GM19035 (cell line): ENCODE data around the gene IQCB1.
"Not testable (repeated sequence)": the region's sequence is repeated elsewhere in the genome, so short reads cannot be mapped to it uniquely, and the experiment has no call there.

Experiments
- ATAC-seq: cut with Tn5 transposase; IDR thresholded peaks from one replicate; pipeline ENCODE4 v1.9.1; 2021; ENCODE audit not compliant: unreplicated experiment

The IQCB1 gene

DNA sequence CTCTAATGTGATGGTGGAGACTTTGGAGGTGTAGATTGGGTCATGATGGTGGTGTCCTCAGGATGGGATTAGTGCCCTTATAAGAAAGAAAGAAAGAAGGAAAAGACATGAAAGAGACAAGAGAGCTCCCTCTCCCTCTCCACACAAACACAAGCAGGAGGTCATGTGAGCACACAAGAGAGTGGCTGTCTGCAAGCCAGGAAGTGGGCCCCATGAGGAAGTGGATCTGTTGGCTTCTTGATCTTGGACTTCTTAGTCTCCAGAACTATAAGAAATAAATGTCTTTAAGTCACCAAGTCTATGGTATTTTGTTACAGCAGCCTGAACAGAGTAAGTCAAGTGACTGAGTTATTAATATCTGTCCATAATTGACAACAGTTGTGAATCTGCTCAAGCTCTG is 17.1 kb downstream of the IQCB1 start:
- no peak for ATAC-seq

DNA sequence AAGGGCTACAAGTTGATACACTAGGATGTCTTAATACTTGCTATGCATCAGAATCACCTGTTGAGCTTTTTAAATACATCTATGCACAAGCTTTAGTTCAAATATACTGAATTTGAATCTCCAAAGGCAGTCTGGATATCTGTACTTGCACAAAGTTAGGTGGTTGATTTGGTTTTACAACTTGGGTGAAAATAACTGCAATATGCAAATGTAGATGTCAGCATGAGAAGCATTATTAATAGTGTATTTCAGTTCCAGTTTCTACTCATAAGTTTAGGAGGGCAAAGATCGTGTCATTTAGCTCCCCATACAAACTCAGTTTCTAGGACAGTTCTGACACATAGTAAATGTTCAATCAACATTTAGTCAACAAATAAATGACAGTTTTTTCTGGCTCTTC is 25.6 kb downstream of the IQCB1 start:
- ATAC-seq: peak; percentile 97

DNA sequence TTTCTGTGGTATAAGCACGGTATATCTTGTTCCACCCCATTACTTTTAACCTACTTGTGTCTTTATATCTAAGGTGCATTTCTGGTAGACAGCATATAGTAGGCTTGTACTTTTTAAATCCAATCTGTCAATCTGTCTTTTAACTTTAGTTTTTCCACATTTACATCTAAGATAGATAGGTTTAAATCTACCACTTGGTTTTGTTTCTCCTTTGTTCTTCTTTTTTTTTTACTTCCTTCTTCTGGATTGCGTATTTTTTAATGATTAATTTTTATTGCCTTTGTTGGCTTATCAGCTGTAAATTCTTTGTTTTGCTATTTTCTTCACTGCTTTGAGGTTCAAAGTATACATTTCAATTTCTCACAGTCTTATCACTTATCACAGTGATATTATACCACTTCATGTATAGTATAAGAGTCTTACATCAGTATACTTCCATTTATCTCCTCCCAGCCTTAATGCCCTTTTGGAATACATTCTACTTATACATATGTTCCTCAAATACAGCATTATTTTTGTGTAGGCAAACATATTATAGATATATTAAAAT is 31.0 kb downstream of the IQCB1 start:
- ATAC-seq: no peak

DNA sequence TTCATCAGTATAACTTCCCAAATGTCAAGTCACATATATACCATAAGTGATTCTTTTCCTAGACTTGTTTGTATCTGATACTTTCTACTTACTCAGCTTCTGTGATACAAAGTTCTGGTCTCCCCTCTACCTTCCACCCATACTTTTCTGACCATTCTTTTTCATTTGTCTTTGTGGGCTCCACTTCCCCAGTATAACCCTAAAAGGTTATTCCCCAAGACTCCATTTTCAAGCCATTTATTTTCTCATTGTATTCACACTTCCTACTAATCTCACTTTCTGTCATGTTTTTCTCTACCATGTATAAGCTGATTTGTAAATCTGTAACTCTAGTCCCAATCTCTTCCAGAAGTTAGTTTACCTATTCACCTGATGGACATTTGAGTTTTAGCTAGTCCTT is 34.0 kb downstream of the IQCB1 start:
- ATAC-seq: no peak

DNA sequence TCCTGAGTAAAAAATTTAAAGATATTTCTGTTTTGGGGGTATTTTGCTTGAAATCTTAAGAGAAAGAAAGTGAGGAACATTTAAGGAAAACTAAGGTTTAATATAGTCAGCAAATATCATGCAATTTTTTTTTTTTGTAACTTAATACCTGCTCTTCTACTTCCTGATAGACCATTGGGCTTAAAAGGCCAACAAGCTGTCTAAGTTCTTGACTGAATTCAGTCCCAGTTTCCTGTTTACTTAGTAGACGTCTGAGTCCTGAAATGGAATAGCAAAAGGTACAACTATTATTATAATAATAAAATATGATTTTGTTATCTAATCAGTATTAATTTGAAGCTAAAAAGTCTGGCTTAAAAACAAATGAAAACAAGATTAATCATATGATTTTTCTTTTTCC is 37.9 kb downstream of the IQCB1 start:
- no peak for ATAC-seq

DNA sequence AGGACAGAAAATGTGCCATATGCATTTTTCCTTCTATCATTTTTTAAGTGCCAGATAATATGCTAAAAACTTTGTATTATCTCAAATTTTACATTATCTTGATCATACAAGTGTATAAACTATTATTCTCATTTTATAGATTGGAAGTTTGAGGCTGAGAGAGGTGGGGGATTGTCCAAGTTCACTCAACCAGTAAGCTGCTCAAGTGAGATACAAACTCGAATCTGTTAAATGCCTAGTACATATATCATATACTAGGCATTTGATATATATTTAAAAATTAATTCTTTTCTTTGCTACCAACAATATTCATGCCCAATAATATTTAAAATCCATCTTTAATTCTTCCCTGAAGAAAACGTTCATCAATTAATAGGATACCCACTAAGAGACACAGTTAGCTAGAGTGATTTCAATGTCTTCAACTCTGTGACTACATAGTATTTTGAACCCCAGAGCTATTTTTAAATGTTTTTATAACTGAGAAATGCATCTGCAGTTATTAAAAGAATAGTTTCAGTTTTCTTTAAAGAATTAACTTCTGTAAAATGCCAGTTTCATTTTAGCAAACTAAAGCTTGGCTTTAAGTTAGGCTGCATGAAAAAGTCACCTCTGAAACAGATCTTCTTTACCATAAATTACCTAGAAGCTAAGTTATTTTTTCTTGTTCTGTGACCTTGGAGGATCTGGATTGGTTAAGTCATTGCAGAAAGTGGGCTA is 40.4 kb downstream of the IQCB1 start:
- ATAC-seq: peak; percentile 46

DNA sequence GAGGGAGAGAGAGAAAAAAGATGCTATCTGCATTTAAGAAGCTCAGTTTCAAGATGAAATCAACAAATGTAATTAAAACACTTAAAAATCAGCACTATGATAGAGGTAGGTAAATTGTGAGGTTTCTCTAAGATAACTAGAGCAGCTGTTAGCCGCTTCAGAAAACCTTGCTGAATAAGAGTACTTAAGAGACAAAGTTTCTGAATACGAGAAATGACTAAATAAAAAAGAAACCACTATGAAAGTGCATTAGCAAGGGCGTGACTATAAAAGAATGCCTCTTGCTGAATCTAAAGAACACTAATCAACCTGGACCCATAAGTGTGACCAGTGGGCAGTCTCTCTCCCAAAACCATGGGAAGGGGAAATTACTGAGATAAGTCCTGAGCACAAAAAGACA is 41.8 kb downstream of the IQCB1 start:
- peak; percentile 65 for ATAC-seq

DNA sequence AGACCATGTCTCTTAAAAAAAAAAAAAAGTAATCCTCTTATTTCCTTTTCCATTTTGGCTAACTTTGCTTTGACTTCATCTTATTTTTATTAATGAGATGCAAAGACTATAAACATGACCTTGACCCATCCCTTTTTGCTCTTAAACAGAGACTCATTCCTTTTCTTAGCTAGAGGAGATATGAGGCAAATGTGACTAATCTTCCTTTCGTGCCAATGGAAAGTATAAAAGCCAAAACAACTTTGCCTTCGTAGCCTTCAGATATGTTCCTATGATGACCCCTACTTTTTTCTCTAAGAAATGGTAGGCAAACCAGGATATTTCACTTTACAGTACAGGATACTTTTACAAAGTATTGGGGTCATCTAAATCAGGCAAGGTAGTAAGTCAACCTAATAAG is 48.4 kb downstream of the IQCB1 start:
- ATAC-seq: no peak

DNA sequence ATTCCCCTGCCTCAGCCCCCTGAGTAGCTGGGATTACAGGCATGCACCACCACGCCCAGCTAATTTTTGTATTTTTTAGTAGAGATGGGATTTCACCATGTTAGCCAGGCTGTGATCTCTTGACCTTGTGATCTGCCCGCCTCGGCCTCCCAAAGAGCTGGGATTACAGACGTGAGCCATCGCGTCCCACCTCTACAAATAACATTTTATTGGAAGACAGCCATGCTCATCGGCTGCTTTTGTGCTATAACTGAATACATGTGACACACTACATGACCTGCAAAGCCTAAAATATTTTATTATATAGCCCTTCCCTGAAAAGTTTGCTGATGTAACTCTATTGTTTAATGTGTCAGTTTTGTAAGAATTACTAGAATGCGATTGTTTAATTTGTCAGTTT is 52.1 kb downstream of the IQCB1 start:
- ATAC-seq: not testable (repeated sequence)

DNA sequence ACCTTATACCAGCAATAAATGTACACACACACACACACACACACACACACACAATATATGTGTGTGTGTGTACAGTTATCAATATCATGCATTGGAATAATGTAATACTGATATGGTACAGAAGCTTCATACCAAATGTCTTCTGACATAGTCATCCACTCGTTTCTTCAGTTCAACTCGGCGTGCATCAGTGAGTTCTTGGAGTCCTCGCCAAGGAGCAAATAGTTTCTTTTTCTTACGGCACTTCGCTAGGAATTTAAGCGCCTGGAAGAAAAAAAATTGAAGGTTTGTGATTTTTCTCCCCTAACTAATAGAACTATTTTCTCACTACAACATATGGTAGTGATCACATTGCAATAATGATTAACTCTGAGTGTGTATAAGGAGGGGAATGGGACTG is 53.2 kb downstream of the IQCB1 start:
- ATAC-seq: no peak

DNA sequence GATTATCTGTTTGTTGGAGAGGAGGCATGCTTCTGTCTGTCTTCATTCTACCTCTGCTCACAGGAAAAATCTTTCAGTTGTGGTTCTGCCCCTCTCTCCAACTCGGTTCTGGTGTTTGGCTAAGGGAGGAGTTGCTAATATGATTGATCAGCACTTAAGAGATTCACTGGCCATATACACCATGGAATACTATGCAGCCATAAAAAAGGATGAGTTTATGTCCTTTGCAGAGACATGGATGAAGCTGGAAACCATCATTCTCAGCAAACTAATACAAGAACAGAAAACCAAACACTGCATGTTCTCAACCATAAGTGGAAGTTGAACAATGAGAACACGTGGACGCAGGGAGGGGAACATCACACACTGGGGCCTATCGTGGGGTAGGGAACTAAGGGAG is 59.8 kb downstream of the IQCB1 start:
- ATAC-seq: not testable (repeated sequence)

DNA sequence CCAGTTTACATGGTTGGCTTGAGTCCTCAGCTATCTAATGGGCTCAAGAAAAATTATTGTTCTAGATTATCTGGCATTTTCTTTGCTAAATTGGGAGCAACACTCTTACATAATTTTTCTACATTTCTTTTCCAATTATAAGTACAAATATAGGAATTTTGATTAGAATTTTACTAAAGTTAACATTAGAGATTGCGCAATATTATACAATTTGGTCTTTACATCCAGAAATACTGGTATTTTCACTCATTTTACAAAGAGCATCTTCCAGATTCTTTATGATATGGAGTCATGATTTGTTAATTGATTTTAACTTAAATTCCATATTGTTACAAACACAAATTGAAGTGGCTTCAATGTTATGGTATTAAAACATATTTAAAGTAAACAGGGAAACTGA is 65.6 kb downstream of the IQCB1 start:
- no peak for ATAC-seq

DNA sequence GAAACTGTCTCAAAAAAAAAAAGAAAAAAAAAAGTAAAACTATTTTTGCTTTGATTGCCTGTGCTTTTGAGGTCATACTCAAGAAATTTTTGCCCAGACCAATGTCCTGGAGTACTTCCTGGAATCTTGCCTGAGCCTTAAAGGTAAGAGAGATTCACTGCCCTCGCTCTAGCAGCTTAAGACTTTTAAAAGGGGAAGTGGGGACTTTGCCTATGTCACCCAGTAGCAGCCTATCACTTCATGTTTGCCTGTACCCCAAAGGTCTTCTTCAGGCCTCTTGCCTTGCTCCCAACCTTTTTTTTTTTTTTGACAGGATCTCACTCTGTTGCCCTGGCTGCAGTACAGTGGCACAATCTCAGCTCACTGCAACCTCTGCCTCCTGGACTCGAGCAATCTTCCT is 66.4 kb downstream of the IQCB1 start:
- ATAC-seq: no peak

DNA sequence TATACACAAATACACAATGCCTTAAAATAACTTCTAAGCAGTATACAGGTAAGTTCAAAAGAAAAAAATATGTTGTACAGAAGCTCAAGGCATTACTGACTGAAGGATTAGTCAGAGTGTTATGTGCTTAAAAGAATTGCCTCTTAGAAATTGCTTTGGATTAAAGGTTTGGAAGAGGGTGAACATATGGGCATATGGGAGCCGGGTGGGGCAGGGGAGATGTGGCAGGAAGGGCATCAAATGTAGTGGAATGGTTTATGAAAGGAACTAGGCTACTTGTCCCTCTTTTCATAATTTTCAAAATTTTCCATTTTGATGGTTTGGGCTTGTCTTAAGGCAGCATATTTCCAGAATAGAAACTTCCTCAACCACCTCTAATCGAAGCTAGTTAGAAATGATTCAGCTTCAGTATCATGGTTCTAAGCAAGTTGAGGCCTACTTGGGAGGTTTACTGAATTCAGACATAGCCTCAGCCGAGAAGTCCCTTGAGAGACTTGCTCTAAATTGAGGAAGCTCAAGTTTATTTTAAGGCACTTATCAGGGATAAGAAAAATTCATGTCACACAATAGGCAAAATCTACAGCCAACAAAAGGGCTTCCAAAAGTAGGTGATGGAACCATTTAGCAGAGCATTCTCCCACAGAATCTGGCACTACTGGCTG is 75.2 kb downstream of the IQCB1 start:
- ATAC-seq: no peak

DNA sequence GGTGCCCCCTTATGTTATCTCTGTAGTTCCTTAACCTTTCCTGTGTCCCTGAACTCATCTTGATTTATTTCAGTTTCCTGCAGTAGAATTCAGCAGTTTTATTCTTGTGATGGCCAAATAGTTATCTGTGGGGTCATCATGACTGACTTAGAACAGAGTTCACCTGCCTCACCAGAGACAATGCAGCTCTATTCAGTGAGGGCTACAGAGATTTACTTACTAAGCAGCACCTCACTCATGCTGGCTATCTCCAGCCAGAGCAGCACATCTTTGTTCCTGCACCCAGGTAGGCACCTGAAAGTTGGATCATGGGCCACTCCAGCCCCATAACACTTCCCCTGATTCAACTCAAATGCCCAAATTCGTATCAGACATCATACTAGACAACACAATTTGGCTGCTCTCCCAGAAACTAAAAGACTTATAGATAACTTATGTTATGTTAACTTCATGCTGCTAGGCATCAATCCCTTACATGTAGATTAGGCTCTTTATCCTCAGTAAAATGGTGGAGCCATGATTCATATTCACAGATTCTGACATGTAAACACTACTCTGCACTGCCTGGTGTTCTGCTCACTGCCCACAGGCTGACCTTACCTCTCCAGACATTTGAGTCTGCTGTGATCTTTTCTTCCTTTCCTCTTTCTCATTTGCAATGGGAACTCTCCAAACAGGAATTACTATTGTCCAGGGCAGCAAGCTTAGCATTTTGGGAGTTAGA is 76.0 kb downstream of the IQCB1 start:
- no peak for ATAC-seq

DNA sequence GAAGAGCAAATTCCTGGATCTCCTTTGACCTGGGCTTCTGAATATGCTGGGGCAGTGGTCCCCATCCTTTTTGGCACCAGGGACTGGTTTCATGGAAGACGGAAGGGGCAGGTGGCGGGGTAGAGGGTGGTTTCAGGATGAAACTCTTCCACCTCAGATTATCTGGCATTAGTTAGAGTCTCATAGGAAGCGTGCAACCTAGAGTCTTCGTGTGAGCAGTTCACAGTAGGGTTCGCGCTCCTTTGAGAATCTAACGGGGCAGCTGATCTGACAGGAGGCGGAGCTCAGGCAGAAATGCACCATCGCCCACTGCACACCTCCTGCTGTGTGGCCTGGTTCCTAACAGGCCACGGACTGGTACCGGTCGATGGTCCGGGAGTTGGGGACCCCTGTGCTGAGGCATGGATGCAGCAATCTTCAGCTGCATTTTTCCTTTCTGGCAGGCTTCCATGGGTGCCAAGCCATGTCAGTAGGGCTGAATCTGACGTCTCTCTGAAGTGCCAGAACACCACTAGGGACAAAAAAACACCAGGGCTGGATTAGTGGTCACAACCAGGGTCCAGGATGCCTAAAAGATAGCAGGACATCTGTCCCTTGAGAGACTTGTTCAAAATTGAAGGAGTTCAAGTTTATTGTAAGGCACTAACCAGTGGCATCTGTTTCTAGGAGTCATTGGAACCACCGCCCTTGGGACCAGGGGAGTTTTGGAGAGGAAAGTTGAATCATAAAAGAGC is 76.9 kb downstream of the IQCB1 start:
- ATAC-seq: no peak

DNA sequence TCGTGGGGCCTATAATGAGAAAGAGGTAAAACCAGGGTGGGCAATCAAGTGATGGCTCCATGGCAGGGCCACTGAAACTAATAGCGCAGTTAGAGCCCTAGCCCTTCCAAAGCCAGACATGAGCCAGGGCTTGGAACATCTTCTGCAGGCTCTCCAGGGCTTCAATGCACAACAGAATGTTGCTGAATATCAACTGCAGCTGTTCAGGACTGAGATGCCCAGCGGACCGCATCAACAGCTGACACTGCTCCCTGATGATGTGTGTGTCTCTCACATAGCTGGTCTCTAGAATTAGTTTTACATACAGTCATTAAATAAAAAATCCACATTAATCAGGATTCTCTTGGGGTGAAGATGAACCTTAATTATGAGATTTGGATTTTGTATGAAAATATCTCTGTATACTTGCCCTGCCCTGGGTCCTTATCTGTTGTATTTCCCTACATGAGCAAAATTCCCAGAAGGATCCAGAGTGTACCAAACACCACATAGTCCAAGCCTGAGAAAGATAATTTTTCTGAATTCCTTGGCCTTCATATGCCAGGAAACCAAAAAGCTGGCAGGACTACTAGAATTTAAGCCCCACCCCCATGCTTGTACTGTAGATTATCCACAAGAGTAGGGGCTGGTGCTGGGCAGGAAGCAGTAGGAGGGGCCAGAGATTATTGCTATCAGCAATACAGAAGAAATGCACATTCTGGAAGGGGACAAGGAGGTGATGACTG is 77.6 kb downstream of the IQCB1 start:
- no peak for ATAC-seq

DNA sequence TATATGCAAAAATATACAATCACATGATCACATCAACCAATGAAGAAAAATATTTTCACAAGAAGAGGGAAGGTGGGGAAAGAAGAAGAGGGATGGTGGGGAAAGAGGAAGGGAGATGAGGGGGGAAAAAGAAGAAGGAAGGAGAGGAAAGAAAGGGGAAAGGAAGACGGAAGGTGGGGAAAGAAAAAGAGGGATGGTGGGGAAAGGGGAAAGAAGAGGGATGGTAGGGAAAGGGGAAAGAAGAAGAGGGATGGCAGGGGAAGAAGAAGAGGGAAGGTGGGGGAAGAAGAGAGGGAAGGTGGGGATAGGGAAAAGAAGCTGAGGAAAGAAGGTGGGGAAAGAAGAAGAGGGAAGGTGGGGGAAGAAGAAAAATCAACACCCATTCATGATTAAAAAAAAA is 82.1 kb downstream of the IQCB1 start:
- no peak for ATAC-seq

DNA sequence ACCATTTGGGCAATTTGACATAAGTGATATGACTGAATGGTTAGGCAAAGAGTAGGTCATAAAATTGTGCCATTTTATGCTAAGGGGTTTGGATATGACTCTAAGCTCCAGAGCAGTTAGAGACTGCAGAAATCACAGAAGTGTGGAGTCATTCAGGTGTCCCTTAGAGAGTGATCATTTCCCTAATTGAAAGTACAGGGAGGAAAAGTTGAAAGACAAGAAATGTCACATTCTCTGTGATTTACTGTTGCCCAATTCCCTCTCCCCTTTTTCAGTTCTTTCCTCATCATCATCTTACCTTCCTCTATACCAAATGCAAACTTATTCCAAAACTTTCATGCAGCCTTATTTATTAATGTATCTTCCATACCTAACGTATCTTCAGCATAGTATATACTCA is 82.6 kb downstream of the IQCB1 start:
- ATAC-seq: no peak

DNA sequence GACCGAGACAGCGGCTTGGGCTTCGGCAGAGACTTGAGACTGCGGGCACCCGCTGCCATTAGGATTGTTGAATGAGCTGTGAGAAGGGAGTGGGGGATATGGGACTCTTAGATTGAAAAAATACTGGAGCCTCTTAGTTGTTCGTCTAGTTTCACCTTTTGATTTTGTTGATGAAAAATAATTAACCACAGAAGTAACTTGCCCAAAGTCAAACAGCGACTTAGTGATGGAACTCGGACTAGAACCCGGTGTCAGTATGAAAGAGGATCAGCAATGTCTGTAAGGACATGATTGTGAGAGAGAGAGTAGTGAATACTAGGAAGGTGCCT is 84.8 kb downstream of the IQCB1 start:
- no peak for ATAC-seq
